Panc1 (cell line): ENCODE measurements around the gene USH1C. TPM values are rescaled to one million over a fixed set of nuclear protein-coding genes. Genes with fewer than 3 reads are reported as not detected.

ENCODE experiments used
- ATAC-seq: fragments of 200-7000 bp; cut with Tn5 transposase; 2 replicates; pipeline ENCODE4 v1.9.1; 2020; ENCODE audit warnings: mild to moderate bottlenecking, moderate library complexity
- BruUV-seq: library from RNA; stranded (reverse); fragments of 400-500 nt; replicated peaks from 2 replicates; lab custom pipeline; 2021; lab: Mats Ljungman, UMichigan
- CTCF ChIA-PET: fragments of 300-600 bp; sonication (Branson Sonifier 250); formaldehyde crosslinking; loops from one replicate; lab custom pipeline; 2022; ENCODE audit warnings: antibody characterized with exemption; lab: Charles Lee
- POLR2A ChIA-PET: fragments of 300-600 bp; sonication (Branson Sonifier 250); formaldehyde crosslinking; loops from one replicate; lab custom pipeline; 2022; ENCODE audit warnings: antibody characterized with exemption; lab: Charles Lee
- DNase-seq: peaks from one replicate; pipeline ENCODE4 v3.0.0-alpha.2; 2010; ENCODE audit warnings: low read depth, low spot score
- H3K27ac ChIP-seq: 2 replicates; pipeline ENCODE4 v1.5.1; 2011; ENCODE audit warnings: mild to moderate bottlenecking, low read length, inconsistent platforms
- H3K27me3 ChIP-seq: fragments of 200-500 bp; sonication (Bioruptor generic); 2 replicates; pipeline ENCODE4 v1.6.0; 2014; ENCODE audit warnings: low read length, inconsistent platforms; ENCODE audit not compliant: control insufficient read depth, insufficient read depth
- H3K36me3 ChIP-seq: fragments of 200-500 bp; sonication (Bioruptor generic); 2 replicates; pipeline ENCODE4 v1.5.1; 2014; ENCODE audit warnings: inconsistent platforms, mild to moderate bottlenecking, low read length, moderate library complexity; ENCODE audit not compliant: control insufficient read depth, insufficient read depth
- H3K4me1 ChIP-seq: 2 replicates; pipeline ENCODE4 v1.5.1; 2011; ENCODE audit warnings: inconsistent platforms, mild to moderate bottlenecking, low read length, moderate library complexity; ENCODE audit not compliant: control insufficient read depth, insufficient read depth
- H3K4me3 ChIP-seq, 2 experiments: 2 replicates each; pipeline ENCODE4 v1.5.1; 2011 to 2012; ENCODE audit warnings: low read depth in 2 of 2, low read length in 2 of 2, mild to moderate bottlenecking in 2 of 2, inconsistent platforms in 1 of 2, moderate library complexity in 1 of 2
- H3K9me3 ChIP-seq: fragments of 200-500 bp; sonication (Bioruptor generic); 2 replicates; pipeline ENCODE4 v1.5.1; 2014; ENCODE audit warnings: low read depth, mild to moderate bottlenecking, inconsistent platforms, low read length, moderate library complexity; ENCODE audit not compliant: control insufficient read depth, insufficient read depth
- CTCF ChIP-seq: fragments of 450-650 bp; IDR thresholded peaks from 2 replicates; pipeline ENCODE4 v1.5.1; 2017; ENCODE audit warnings: mild to moderate bottlenecking
- POLR2AphosphoS5 ChIP-seq: IDR thresholded peaks from 2 replicates; pipeline ENCODE4 v1.6.1; 2012; ENCODE audit warnings: mild to moderate bottlenecking, low read depth, low read length, moderate library complexity
- REST ChIP-seq, 2 experiments: IDR thresholded peaks; 2 replicates each; pipeline ENCODE4 v1.6.1; 2011 to 2012; ENCODE audit warnings: low read depth in 2 of 2, control low read depth in 1 of 2, low read length in 1 of 2, mild to moderate bottlenecking in 1 of 2, moderate library complexity in 1 of 2; ENCODE audit not compliant: insufficient read depth in 1 of 2
- SIN3A ChIP-seq: IDR thresholded peaks from 2 replicates; pipeline ENCODE4 v1.6.1; 2012; ENCODE audit warnings: low read depth, mild to moderate bottlenecking, low read length, moderate library complexity, borderline replicate concordance; ENCODE audit not compliant: insufficient read depth
- TCF7L2 ChIP-seq: IDR thresholded peaks from 2 replicates; pipeline ENCODE4 v1.6.1; 2011; ENCODE audit warnings: mild to moderate bottlenecking, low read depth, low read length, inconsistent platforms
- in situ Hi-C: cut with HindIII; loops from 2 replicates; pipeline ENCODE4 v1.10.0; 2016; ENCODE audit warnings: low sequenced_read_pairs, low pct_unique_long_range_greater_than_20kb
- intact Hi-C: fragments of 100-400 bp; cut with micrococcal nuclease; formaldehyde crosslinking; loops from one replicate; pipeline ENCODE4 v1.10.0; 2022; ENCODE audit not compliant: unreplicated experiment
- total RNA-seq: library from RNA; stranded (reverse); gene quantifications from one replicate; pipeline ENCODE4 v1.2.1, GENCODE V29; 2021; ENCODE audit not compliant: unreplicated experiment

USH1C gene
- total RNA-seq, 1 experiment from 2014 or later, result not detected

GRCh38 chr11:17472467-17472866 is 71.7 kb downstream of the USH1C start:
- Histone ChIP-seq H3K4me1 (no peaks in the 10 kb centered on the region), H3K4me3 (no peak overlapping the region), H3K27ac (no peak overlapping the region), H3K27me3 (peaks cover 6% of the 10 kb centered on the region), H3K9me3 (no peaks in the 10 kb centered on the region), H3K36me3 (no peaks in the 10 kb centered on the region; the same call in 1 of the 2 replicates)
- DNase-seq (no peak), ATAC-seq (no peak)
- TF ChIP-seq REST (IDR thresholded peaks at IDR 0.05; ENCODE audit: insufficient read depth in 1 of 2, low read depth in 2 of 2, low read length in 1 of 2) (no peak), POLR2AphosphoS5 (no peak), TCF7L2 (no peak), SIN3A (no peak), CTCF (no peak)
- ChIA-PET CTCF (no interaction called here), POLR2A (no interaction called here)
- intact Hi-C loops (no loop called here), in situ Hi-C loops (no loop called here)
- BruUV-seq, result no TSS peak

- Histone ChIP-seq H3K27me3 (peaks cover 6% of the 10 kb centered on the region), H3K27ac (no peak overlapping the region), H3K9me3 (no peaks in the 10 kb centered on the region), H3K36me3 (no peaks in the 10 kb centered on the region; the same call in 1 of the 2 replicates), H3K4me1 (no peaks in the 10 kb centered on the region), H3K4me3 (no peak overlapping the region)
- intact Hi-C loops (no loop called here), in situ Hi-C loops (no loop called here)
- CTCF ChIA-PET, result no interaction called here
- DNase-seq (no peak), ATAC-seq (0 out of 2 replicates have a peak, but pooled peaks have one; percentile 61)
- BruUV-seq, result no TSS peak
- no peak for TF ChIP-seq POLR2AphosphoS5
- TF ChIP-seq REST (IDR thresholded peaks at IDR 0.05; ENCODE audit: insufficient read depth in 1 of 2, low read depth in 2 of 2, low read length in 1 of 2), result no peak
- TF ChIP-seq CTCF, result no peak; the same call in 1 of the 2 replicates
- TF ChIP-seq TCF7L2, result no peak
- TF ChIP-seq SIN3A, result no peak
- POLR2A ChIA-PET, result no interaction called here
Observed at GRCh38 chr11:17471501-17471900, 72.7 kb downstream of the USH1C start.
